ENCODE data around the gene SESN1. TPM values are rescaled to one million over a fixed set of nuclear protein-coding genes. Genes with fewer than 3 reads are reported as not detected.

Gene SESN1
- total and polyA plus RNA-seq, 9 of the 15 experiments (the other 6 are each of a cell fraction or from before 2014, with no cell fraction given): 3.1 to 13.0 (median 7.4) TPM

DNA sequence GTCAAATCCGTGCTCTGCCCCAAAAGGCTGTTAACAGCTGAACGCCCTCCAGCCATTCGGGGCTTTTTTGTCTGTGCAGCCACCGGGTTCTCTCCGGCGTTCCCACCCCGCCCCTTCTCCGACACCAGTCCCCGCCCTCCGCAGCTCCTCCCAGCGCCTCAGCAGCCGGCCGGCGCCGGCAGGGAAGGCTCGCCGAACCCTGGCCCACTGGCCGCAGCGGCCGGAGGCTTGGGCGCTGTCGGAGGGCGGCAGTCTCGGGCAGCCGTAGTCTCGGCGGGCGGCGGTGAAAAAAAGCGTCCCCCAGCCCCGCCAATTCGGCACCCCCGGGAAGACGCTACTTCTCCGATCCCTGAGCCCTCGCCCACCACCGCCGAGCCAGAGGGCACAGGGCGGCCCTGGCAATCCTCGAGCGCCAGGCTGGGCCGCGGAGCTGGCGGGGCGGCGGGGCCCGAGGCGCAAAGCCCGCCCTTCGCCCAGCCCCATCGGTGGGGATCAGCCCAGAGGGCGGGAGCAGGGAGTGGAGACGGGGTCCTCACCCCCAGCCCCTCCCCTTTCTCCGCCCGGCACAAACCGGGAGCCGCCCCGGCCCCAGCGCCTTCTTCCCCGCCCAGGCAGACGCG, at the start of gene SESN1 (continued):
- TF ChIP-seq FOXJ2 (tag; IDR thresholded peaks at IDR 0.05): no peak
- TF ChIP-seq ZBTB17 (CRISPR knock-in tag; IDR thresholded peaks at IDR 0.05): peak; percentile 78
- no peak for TF ChIP-seq NFATC3 (IDR thresholded peaks at IDR 0.05)
- TF ChIP-seq, protein P1, sequence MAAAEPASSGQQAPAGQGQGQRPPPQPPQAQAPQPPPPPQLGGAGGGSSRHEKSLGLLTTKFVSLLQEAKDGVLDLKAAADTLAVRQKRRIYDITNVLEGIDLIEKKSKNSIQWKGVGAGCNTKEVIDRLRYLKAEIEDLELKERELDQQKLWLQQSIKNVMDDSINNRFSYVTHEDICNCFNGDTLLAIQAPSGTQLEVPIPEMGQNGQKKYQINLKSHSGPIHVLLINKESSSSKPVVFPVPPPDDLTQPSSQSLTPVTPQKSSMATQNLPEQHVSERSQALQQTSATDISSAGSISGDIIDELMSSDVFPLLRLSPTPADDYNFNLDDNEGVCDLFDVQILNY (CRISPR knock-in tag; IDR thresholded peaks at IDR 0.05): peak; percentile 84; the same call in 1 of the 2 replicates
- TF ChIP-seq, protein P2, sequence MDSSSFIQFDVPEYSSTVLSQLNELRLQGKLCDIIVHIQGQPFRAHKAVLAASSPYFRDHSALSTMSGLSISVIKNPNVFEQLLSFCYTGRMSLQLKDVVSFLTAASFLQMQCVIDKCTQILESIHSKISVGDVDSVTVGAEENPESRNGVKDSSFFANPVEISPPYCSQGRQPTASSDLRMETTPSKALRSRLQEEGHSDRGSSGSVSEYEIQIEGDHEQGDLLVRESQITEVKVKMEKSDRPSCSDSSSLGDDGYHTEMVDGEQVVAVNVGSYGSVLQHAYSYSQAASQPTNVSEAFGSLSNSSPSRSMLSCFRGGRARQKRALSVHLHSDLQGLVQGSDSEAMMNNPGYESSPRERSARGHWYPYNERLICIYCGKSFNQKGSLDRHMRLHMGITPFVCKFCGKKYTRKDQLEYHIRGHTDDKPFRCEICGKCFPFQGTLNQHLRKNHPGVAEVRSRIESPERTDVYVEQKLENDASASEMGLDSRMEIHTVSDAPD (CRISPR knock-in tag; IDR thresholded peaks at IDR 0.05): no peak
- no peak for TF ChIP-seq GABPA (tag; conservative IDR thresholded peaks at IDR 0.05; ENCODE audit: low read depth)
- peak; percentile 73 for TF ChIP-seq CXXC5 (CRISPR knock-in tag; IDR thresholded peaks at IDR 0.05)
- peak; percentile 98 for TF ChIP-seq HNRNPL (IDR thresholded peaks at IDR 0.05; ENCODE audit: low read depth, low read length)
- peak; percentile 63 for TF ChIP-seq KDM5B (IDR thresholded peaks at IDR 0.05; ENCODE audit: insufficient replicate concordance, low read depth, low read length)
- TF ChIP-seq FOXK2 (conservative IDR thresholded peaks at IDR 0.05 in 1 of 2, IDR thresholded peaks at IDR 0.05 in 1 of 2; ENCODE audit: low read depth in 2 of 2): no peak
- TF ChIP-seq, protein P3, sequence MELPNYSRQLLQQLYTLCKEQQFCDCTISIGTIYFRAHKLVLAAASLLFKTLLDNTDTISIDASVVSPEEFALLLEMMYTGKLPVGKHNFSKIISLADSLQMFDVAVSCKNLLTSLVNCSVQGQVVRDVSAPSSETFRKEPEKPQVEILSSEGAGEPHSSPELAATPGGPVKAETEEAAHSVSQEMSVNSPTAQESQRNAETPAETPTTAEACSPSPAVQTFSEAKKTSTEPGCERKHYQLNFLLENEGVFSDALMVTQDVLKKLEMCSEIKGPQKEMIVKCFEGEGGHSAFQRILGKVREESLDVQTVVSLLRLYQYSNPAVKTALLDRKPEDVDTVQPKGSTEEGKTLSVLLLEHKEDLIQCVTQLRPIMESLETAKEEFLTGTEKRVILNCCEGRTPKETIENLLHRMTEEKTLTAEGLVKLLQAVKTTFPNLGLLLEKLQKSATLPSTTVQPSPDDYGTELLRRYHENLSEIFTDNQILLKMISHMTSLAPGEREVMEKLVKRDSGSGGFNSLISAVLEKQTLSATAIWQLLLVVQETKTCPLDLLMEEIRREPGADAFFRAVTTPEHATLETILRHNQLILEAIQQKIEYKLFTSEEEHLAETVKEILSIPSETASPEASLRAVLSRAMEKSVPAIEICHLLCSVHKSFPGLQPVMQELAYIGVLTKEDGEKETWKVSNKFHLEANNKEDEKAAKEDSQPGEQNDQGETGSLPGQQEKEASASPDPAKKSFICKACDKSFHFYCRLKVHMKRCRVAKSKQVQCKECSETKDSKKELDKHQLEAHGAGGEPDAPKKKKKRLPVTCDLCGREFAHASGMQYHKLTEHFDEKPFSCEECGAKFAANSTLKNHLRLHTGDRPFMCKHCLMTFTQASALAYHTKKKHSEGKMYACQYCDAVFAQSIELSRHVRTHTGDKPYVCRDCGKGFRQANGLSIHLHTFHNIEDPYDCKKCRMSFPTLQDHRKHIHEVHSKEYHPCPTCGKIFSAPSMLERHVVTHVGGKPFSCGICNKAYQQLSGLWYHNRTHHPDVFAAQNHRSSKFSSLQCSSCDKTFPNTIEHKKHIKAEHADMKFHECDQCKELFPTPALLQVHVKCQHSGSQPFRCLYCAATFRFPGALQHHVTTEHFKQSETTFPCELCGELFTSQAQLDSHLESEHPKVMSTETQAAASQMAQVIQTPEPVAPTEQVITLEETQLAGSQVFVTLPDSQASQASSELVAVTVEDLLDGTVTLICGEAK (IDR thresholded peaks at IDR 0.05): no peak
- TF ChIP-seq, protein P3 (CRISPR knock-in tag; IDR thresholded peaks at IDR 0.05): no peak
- TF ChIP-seq MYNN (IDR thresholded peaks at IDR 0.05): peak; percentile 17; the same call in 1 of the 2 replicates
- TF ChIP-seq MYNN (CRISPR knock-in tag; IDR thresholded peaks at IDR 0.05): no peak
- 0 out of 2 replicates have a peak, but pooled peaks have one; percentile 8 for TF ChIP-seq TOE1 (IDR thresholded peaks at IDR 0.05; ENCODE audit: borderline replicate concordance)
- no peak for TF ChIP-seq TOE1 (CRISPR knock-in tag; IDR thresholded peaks at IDR 0.05; ENCODE audit: borderline replicate concordance, low read depth)
- TF ChIP-seq GABPB1 (CRISPR knock-in tag; IDR thresholded peaks at IDR 0.05): peak; percentile 83
